ENCODE data around the gene LTC4S.

GRCh38 chr5:179823937-179824744 is 30.4 kb downstream of the LTC4S start:
- TF ChIP-seq ZNF138 (CRISPR knock-in tag; conservative IDR thresholded peaks at IDR 0.05) (no peak), USF2 (CRISPR knock-in tag; IDR thresholded peaks at IDR 0.05) (no peak), NR3C1 (CRISPR knock-in tag; conservative IDR thresholded peaks at IDR 0.05; ENCODE audit: low read depth) (no peak), ZNF317 (CRISPR knock-in tag; IDR thresholded peaks at IDR 0.05; ENCODE audit: borderline replicate concordance, low read depth) (no peak), ZNF232 (CRISPR knock-in tag; IDR thresholded peaks at IDR 0.05) (no peak), CTCF (IDR thresholded peaks at IDR 0.05) (no peak), AFF4 (CRISPR knock-in tag; IDR thresholded peaks at IDR 0.05; ENCODE audit: borderline replicate concordance) (no peak), MAX (CRISPR knock-in tag; IDR thresholded peaks at IDR 0.05) (no peak), NFYB (CRISPR knock-in tag; conservative IDR thresholded peaks at IDR 0.05; ENCODE audit: low read depth) (no peak), TP53 (CRISPR knock-in tag; IDR thresholded peaks at IDR 0.05) (no peak)
